GM21423 (cell line): ENCODE results near the gene ZFP69B.
"Not testable (repeated sequence)": the region's sequence is repeated elsewhere in the genome, so short reads cannot be mapped to it uniquely, and the experiment has no call there.

Experiments
- ATAC-seq: cut with Tn5 transposase; IDR thresholded peaks from one replicate; pipeline ENCODE4 v1.9.1; 2021; ENCODE audit warnings: mild to moderate bottlenecking, moderate library complexity; ENCODE audit not compliant: unreplicated experiment

ZFP69B gene

DNA sequence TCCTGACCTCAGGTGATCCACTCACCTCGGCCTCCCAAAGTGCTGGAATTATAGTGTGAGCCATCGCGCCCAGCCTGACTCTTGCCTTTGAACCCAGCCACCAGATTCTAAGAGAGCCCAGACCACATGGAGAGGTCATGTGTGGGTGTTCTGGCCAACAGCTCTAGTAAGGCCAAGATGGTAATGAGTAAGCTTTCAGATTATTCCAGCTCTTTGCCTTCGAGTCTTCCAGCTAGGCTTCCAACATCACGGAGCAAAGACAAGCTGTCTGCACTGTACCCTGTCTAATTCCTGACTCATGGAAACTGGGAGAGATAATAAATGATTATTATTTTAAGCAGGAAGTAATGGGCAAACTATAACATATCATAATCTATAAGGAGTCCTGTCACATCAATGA lies 14.8 kb upstream of the ZFP69B start:
- no peak for ATAC-seq

DNA sequence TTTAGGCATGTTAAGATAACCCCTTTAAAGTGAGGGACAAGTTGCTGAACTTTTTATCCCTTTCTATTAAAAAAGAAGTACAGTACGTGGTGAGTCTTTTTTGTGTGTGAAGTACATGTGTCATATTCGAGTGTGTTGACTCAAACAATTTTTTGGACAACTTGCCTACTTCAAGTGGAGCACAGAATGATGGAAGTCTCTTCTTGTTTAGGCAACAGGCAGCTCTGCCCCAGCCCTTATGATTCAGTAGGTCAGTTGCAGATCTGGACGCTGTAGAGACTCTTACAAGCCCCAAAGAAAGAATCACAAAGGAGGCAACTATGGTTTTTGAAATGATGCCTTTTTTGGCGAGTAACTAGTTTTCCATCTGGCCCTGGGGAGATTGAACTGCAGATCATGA lies 14.4 kb upstream of the ZFP69B start:
- no peak for ATAC-seq

DNA sequence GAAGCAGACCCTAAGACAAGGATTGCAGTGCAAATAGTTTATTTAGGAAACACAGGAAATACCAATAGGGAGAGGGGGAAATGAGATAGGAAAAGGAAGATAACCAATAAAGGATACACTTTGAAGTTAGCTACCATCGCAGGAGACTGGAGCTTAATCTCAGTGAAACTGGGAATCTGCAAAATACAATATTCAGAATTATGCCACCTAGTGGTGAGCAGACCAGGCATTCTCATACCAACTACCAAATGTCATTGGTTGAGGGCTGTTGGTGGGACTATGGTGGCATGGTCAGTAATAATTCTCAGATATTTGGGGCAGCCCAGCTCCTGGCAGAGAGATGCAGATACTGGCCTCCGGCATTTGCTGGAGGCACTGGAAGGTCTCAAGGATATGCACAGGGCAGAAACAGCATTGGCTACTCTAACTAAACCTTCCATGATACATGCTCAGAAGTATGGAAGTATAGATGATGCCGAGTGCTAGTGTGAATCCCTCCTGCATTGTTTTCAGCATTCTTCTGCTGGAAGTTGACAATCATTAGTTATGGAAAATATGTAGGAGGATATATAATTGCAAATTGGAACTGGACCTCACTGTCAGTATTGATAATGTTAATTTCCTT lies 11.8 kb upstream of the ZFP69B start:
- ATAC-seq: no peak

DNA sequence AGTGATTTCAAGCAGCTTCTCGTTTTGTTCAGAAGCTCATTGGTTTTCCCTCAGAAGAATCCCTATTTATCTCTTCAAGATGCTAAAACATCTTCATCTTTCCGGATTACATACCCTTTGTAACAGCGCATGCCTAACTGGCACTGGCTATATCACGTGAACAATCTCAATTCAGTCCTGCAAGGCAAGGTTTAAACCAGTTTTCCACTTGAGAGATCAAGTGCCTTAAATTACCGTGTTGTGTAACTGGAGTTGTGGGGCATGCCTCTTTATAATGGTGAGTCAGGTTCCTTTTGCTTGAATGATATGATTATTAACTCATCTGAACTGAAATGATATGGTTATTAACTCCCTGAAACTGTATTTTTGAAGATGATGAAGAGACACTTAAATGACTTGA lies 11.0 kb upstream of the ZFP69B start:
- ATAC-seq: no peak

DNA sequence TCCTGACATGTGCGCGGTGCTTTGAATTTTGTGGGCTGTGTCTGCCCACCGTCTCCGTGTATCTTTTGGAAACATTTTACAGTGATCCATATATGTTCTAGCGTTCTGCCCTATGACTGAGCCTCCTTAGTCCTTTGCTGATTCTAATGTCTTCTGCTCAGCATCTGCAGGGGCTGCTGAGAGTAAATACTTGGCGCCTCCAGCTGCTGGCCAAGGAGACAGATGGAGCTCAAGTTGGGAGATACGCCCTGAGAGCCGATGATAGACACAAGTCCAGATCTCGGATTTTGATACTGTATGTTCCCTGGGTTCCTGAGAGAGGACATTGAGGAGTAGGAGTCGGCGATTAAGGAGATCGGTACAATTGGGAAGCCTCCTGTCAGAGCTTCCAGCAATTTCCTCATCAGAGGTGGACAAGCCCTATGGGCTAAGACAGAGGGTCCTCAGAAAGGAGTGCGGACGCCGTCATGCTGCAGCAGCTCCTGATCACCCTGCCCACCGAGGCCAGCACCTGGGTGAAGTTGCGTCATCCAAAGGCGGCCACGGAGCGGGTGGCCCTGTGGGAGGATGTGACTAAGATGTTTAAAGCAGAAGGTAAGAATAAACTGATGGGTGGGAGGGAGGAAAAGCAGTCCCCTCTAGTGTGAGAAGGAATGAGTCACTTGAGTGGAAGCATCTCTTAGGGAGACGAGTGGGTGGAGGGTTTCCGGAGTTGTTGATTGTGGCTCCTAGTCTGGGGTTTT lies 390 bp downstream of the ZFP69B start:
- ATAC-seq: peak; percentile 12

DNA sequence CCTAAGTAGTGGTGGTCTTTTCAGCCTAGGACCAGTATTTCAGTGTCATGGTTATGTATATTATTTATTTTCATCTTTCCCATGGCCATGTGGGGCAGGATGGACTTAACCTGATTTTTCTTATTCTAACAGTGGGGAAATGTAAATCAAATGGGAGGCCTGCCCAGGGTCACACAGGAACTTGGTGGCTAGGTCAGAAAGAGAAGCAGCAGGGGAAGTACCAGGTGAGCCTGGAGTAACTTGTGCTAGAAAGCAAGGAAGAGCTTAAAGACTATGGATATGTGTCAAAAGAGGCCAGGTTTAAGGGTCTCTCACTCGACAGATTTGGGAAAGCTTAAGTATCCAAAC lies 936 bp downstream of the ZFP69B start:
- no peak for ATAC-seq

DNA sequence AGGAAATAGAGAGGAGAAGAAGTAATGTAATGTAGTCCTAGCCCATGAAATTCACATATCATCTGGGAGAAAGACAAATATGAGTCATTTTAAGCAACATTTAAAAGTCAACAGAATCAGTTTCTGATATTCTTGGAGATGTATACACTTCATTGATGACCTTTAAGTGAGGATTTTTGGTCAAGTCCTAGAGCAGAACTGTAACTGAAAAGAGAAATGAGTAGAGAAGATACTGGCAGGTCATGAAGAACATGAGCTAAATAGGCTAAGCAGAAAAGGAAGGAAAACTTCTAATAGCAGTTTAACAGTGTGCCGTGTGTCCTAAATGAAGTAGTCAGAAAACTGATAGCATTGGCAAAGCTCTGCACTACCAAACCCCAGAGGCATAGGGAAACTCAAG lies 4.6 kb downstream of the ZFP69B start:
- ATAC-seq: no peak

DNA sequence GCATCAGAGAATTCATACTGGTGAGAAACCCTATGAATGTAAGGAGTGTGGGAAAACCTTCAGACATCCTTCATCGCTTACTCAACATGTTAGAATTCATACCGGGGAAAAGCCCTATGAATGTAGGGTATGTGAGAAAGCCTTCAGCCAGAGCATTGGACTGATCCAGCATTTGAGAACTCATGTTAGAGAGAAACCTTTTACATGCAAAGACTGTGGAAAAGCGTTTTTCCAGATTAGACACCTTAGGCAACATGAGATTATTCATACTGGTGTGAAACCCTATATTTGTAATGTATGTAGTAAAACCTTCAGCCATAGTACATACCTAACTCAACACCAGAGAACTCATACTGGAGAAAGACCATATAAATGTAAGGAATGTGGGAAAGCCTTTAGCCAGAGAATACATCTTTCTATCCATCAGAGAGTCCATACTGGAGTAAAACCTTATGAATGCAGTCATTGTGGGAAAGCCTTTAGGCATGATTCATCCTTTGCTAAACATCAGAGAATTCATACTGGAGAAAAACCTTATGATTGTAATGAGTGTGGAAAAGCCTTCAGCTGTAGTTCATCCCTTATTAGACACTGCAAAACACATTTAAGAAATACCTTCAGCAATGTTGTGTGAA lies 12.8 kb downstream of the ZFP69B start:
- ATAC-seq: no peak

DNA sequence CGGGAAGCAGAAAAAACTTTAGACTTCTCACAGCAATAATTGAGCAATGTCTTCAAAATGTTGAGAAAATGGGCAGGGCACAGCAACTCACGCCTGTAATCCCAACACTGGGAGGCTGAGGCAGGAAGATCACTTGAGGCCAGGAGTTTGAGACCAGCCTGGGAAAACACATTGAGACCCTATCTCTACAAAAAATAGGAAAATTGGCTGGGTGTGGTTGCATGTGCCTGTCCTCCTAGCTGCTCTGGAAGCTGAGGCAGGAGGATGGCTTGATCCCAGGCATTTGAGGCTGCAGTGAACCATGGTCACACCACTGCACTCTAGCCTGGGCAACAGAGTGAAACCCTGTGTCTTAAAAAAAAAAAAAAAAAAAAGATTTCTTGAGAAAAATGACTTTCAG lies 19.1 kb downstream of the ZFP69B start:
- no peak for ATAC-seq

DNA sequence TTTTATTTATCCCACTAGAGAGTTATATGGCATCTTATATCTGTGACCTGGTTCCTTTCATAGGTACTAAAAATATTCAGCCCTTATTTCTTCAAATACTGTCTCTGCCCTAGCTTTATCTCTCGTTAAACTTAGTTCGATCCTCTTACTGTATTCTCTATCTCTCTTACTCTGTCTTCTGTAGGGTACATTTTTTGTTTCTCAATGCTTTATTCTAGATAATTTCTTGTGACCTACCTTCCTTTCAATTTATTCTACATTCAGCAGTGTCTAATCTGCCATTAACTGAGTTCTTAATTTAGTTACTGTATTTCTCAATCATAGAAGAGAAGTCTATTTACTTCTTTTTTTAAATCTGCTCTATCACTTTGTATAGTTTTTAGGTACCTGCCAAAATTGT lies 25.0 kb downstream of the ZFP69B start:
- no peak for ATAC-seq

DNA sequence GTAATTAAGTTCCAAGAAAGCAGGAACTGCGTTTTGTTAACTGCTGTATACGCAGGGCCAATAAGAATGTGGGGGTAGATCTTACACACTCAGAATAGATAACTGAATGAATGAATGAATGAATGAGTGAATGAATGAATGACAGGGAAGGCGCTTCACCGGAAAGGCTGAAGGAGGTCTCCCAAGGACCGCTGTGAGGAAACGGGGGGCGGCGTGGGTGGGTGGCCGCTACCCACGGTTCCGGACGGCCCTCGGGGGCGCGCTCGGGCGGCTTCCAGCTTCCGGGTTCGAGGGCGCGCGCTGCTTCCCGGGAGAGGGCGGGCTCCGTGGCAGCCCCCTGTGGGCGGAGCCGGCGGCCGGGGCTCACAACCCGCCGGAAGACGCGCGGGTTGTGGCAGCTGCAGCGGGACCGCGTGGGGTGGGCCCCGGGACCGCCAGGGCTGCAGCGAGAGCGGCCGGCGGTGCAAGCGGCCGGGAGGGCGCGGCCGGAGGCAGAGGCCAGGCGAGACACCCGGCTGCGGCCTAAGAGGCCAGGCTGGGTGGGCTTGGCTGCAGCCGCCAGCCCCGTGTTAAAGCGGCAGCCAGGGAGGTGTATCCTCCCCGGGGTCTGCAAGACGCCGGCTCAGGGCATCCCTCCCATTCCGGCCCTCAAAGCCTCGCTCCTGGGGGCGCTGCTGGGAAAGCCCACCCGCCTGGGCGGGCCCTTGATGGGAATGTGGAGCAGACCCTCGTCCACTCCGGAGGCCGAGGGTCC lies 26.8 kb downstream of the ZFP69B start, which contains the start of gene ZFP69:
ZFP69 (plus strand) TSS at position 367 of the 754 bp plus-strand sequence. CDS start 2,072 bp downstream, outside the sequence.
- peak; percentile 80 for ATAC-seq

DNA sequence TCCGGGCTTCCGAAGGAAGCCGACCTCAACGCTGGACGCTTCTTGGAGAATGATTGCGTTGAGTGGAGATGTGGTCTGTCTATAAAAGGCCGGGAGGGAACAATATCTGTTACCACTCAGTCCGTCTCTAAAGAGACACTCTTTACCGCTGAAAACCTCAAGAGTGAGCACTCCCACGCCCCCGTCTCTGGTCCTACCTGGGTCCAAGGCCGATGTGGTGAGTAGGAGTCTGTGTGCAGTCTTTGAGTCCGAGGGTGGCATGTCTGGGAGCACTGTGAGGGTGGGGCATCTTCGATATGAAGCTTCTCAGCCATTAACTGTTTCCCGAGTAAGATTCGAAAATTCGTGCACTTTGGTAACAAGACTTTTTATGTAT lies 27.4 kb downstream of the ZFP69B start:
- ATAC-seq: peak; percentile 28

DNA sequence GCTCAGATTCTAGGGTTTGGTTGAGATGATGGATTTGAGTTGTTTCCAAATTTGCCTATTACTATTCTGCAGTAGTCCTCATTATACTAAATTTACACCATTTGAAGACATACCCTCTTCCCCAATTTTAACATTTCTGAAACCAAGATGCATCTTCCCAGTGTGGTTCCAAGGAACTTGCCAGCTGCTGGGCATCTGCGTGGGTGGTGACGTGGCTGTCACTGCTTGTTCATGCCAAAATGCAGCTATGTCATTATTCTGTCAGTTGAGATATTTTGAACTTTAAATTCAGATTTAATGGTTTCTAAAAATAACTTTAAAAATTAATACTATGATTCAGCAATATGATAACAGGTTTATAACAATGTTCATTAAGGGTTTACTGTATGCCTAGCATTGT lies 28.0 kb downstream of the ZFP69B start:
- no peak for ATAC-seq

DNA sequence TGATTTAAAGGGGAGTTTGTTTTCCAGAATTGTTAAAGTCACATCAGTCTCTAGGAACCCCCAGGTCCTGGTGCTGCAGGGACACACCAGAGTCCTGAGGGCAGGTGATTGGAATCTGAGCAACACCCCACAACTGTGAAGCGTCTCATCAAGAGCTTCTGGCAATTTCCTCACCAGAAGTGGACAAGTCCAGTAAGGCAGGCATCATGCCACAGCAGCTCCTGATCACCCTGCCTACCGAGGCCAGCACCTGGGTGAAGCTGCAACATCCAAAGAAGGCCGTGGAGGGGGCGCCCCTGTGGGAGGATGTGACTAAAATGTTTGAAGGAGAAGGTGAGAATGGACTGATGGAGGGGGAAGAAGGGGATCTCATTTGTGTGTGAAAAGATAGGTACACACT lies 28.9 kb downstream of the ZFP69B start:
- ATAC-seq: no peak

DNA sequence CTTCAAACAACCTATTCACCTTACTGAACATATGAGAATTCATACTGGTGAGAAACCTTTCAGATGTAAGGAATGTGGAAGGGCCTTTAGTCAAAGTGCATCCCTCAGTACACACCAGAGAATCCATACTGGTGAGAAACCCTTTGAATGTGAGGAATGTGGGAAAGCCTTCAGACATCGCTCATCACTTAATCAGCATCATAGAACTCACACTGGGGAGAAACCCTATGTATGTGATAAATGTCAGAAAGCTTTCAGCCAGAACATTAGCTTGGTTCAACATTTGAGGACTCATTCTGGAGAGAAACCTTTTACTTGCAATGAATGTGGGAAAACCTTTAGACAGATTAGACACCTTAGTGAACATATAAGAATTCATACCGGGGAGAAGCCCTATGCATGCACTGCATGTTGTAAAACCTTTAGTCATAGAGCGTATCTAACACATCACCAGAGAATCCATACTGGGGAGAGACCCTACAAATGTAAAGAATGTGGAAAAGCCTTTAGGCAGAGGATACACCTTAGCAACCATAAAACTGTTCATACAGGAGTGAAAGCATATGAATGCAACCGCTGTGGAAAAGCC lies 45.1 kb downstream of the ZFP69B start:
- ATAC-seq: no peak

DNA sequence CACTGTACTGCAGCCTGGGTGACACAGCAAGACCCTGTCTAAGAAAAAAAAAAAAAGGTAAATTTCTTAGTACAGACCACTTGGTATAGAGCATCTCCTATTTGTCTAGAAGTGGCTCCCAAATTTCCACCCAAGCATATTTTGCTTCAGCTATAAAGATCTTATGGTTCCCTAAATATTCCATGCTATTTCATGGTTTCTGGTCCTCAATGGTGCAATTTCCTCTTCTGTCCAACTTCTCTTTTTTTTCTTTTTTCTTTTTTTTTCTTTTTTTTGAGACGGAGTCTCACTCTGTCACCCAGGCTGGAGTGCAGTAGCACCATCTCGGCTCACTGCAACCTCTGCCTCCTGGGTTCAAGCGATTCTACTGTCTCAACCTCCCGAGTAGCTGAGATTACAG lies 52.4 kb downstream of the ZFP69B start:
- ATAC-seq: not testable (repeated sequence)

DNA sequence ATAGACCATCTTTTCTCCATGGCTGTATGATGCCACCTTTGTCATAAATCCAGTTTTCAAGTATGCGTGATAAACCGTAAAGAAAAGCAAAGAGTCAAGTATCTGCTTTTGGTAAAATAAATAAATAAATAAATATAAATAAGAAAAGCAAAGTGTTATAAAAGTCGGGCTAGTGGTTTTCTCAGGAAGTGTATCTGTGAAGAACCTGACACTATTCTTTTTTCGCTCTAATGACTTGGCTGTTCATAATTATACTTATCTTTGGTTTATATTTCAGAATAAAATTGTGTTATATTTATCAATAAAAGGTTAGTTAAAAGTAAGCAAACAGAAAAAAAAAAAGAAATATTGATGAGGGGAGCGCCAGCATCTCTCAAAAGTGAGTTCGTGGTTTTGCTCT lies 57.7 kb downstream of the ZFP69B start:
- no peak for ATAC-seq

DNA sequence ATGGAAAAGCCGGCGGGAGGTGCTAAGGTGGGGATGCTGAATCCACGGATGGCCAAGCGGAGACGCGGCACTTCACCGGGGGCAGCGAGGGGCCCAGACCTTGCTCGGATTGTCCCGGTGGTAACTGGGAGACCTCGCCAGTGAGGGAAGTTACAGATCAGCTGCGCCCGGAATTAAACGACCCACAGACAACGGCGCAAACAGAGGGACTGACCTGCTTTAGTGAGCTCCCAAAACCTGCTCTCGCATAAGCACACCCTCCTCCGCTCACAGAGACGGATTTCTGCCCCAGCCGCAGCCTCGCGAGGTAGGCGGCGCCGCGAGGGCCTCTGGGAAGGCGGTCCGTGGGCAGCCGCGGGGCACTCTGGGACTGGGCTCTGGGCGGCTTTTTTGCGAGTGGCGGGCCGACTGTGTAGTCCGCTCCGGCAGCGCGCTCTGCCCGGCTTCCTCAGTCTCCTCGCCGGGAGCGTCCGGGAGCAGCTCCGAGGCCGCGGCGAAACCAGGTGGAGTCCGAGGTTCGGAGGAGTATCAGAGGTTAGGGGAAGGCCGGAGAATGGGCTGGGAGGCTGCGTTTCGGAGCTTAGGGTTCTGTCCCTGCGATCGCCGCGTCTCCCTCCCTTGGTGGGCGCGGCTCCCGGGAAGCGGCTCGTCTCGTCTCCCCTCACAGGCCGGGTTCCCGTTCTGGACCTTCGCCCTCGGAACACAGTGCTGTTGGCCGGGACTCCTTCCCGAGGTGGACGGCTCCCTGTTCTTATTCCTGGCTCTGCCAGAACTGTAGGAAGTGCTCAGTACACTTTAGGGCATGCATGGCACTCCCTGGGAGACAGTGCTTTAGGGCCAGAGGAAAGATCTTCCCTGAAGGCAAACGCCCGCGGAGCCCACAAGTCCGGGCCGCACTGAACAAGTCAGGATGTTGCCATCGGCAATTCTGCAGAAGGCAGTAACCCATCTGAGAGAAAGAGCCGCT lies 58.4 kb downstream of the ZFP69B start, which contains the start of gene EXO5:
EXO5 (plus strand) TSS at position 393 of the 967 bp plus-strand sequence. CDS start 5,778 bp downstream, outside the sequence.
- peak; percentile 88 for ATAC-seq
